ENCODE measurements around the gene PDSS2.

The PDSS2 gene

GRCh38 chr6:107409942-107410341 is 49.4 kb downstream of the PDSS2 start:
- H3K27me3 ChIP-seq (ENCODE audit: insufficient read depth, low read depth) = no peaks in the 10 kb centered on the region
- no peak overlapping the region for H3K4me2 ChIP-seq
- no peak overlapping the region for H2AFZ ChIP-seq (ENCODE audit: low read depth)
- H3K4me3 ChIP-seq (IDR thresholded peaks at IDR 0.05; ENCODE audit: insufficient read depth, low read depth, low read length) = no peak overlapping the region
- H3K79me2 ChIP-seq (ENCODE audit: insufficient read depth, low read depth) = no peaks in the 10 kb centered on the region
- H3K27ac ChIP-seq = no peak overlapping the region
- no peaks in the 10 kb centered on the region for H3K4me1 ChIP-seq (ENCODE audit: low read depth, poor library complexity, severe bottlenecking)
- H4K20me1 ChIP-seq (ENCODE audit: insufficient read depth) = no peaks in the 10 kb centered on the region
- H3K9ac ChIP-seq = no peak overlapping the region
- no peaks in the 10 kb centered on the region for H3K36me3 ChIP-seq (ENCODE audit: insufficient read depth)
- TF ChIP-seq, protein P1, sequence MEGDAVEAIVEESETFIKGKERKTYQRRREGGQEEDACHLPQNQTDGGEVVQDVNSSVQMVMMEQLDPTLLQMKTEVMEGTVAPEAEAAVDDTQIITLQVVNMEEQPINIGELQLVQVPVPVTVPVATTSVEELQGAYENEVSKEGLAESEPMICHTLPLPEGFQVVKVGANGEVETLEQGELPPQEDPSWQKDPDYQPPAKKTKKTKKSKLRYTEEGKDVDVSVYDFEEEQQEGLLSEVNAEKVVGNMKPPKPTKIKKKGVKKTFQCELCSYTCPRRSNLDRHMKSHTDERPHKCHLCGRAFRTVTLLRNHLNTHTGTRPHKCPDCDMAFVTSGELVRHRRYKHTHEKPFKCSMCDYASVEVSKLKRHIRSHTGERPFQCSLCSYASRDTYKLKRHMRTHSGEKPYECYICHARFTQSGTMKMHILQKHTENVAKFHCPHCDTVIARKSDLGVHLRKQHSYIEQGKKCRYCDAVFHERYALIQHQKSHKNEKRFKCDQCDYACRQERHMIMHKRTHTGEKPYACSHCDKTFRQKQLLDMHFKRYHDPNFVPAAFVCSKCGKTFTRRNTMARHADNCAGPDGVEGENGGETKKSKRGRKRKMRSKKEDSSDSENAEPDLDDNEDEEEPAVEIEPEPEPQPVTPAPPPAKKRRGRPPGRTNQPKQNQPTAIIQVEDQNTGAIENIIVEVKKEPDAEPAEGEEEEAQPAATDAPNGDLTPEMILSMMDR (conservative IDR thresholded peaks at IDR 0.05; ENCODE audit: low read depth, low read length) = no peak

GRCh38 chr6:107408714-107409113 is 50.6 kb downstream of the PDSS2 start:
- no peaks in the 10 kb centered on the region for H4K20me1 ChIP-seq (ENCODE audit: insufficient read depth)
- no peaks in the 10 kb centered on the region for H3K36me3 ChIP-seq (ENCODE audit: insufficient read depth)
- H3K79me2 ChIP-seq (ENCODE audit: insufficient read depth, low read depth) = no peaks in the 10 kb centered on the region
- H3K27me3 ChIP-seq (ENCODE audit: insufficient read depth, low read depth) = no peaks in the 10 kb centered on the region
- H3K4me2 ChIP-seq = no peak overlapping the region
- H3K4me1 ChIP-seq (ENCODE audit: low read depth, poor library complexity, severe bottlenecking) = no peaks in the 10 kb centered on the region
- no peak overlapping the region for H3K27ac ChIP-seq
- H3K9ac ChIP-seq = no peak overlapping the region
- no peak overlapping the region for H3K4me3 ChIP-seq (IDR thresholded peaks at IDR 0.05; ENCODE audit: insufficient read depth, low read depth, low read length)
- TF ChIP-seq, protein P1 (conservative IDR thresholded peaks at IDR 0.05; ENCODE audit: low read depth, low read length) = no peak
- no peak overlapping the region for H2AFZ ChIP-seq (ENCODE audit: low read depth)

DNA sequence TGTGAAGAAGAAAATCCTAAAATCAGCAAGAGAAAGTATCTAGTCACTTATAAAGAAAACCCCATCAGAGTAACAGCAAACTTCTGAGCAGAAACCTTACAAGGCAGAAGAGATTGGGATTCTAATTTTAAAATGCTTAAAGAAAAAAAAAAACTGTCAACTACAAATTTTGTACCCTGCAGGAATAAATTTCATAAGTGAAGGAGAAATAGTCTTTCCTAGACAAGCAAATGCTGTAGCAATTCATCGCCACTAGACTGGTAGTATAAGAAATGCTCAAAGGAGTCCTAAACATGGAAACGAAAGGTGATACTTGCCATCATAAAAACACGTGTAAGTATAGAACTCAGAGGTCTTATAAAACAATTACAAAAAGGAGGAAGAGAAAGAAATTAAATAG is 54.4 kb downstream of the PDSS2 start:
- Histone ChIP-seq H3K79me2 (ENCODE audit: insufficient read depth, low read depth) (no peaks in the 10 kb centered on the region), H3K9ac (no peak overlapping the region), H2AFZ (ENCODE audit: low read depth) (no peak overlapping the region), H3K27me3 (ENCODE audit: insufficient read depth, low read depth) (no peaks in the 10 kb centered on the region), H3K4me1 (ENCODE audit: low read depth, poor library complexity, severe bottlenecking) (no peaks in the 10 kb centered on the region), H3K4me3 (IDR thresholded peaks at IDR 0.05; ENCODE audit: insufficient read depth, low read depth, low read length) (no peak overlapping the region), H3K4me2 (no peak overlapping the region), H4K20me1 (ENCODE audit: insufficient read depth) (no peaks in the 10 kb centered on the region), H3K27ac (no peak overlapping the region), H3K36me3 (ENCODE audit: insufficient read depth) (no peaks in the 10 kb centered on the region)
- TF ChIP-seq, protein P1 (conservative IDR thresholded peaks at IDR 0.05; ENCODE audit: low read depth, low read length) = no peak

- Histone ChIP-seq H3K4me1 (ENCODE audit: low read depth, poor library complexity, severe bottlenecking) (no peaks in the 10 kb centered on the region), H3K36me3 (ENCODE audit: insufficient read depth) (no peaks in the 10 kb centered on the region), H2AFZ (ENCODE audit: low read depth) (no peak overlapping the region), H3K4me3 (IDR thresholded peaks at IDR 0.05; ENCODE audit: insufficient read depth, low read depth, low read length) (no peak overlapping the region), H3K9ac (no peak overlapping the region), H3K27ac (no peak overlapping the region), H3K27me3 (ENCODE audit: insufficient read depth, low read depth) (no peaks in the 10 kb centered on the region), H3K79me2 (ENCODE audit: insufficient read depth, low read depth) (no peaks in the 10 kb centered on the region), H3K4me2 (no peak overlapping the region), H4K20me1 (ENCODE audit: insufficient read depth) (no peaks in the 10 kb centered on the region)
- TF ChIP-seq, protein P1 (conservative IDR thresholded peaks at IDR 0.05; ENCODE audit: low read depth, low read length) = no peak
These were observed 56.8 kb downstream of the PDSS2 start for GRCh38 chr6:107402533-107402932.
